ENCODE data around the gene ZNF835.
"Not testable (repeated sequence)": the region's sequence is repeated elsewhere in the genome, so short reads cannot be mapped to it uniquely, and the experiment has no call there.

ZNF835 gene

DNA sequence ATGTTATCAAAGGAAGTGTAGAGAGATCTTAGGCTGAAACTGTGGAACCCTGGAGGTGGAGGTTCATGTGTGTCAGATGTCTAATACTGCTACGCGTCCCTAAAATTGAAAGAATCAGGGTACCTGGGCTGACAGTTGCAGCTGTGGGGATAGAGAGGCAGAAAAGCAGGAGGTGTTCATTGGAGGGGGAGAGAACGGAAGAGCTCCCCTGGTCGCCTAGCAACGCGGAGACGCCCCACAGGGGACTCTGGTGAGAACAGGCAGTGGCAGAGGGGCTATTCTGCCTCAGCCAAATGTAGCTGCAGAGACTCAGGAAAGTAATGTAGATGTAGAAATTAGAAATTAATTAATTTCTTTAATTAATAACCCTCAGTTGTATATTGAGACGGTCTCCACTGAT is 10.1 kb upstream of the ZNF835 start:
- TF ChIP-seq, protein P1, sequence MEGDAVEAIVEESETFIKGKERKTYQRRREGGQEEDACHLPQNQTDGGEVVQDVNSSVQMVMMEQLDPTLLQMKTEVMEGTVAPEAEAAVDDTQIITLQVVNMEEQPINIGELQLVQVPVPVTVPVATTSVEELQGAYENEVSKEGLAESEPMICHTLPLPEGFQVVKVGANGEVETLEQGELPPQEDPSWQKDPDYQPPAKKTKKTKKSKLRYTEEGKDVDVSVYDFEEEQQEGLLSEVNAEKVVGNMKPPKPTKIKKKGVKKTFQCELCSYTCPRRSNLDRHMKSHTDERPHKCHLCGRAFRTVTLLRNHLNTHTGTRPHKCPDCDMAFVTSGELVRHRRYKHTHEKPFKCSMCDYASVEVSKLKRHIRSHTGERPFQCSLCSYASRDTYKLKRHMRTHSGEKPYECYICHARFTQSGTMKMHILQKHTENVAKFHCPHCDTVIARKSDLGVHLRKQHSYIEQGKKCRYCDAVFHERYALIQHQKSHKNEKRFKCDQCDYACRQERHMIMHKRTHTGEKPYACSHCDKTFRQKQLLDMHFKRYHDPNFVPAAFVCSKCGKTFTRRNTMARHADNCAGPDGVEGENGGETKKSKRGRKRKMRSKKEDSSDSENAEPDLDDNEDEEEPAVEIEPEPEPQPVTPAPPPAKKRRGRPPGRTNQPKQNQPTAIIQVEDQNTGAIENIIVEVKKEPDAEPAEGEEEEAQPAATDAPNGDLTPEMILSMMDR (IDR thresholded peaks at IDR 0.05; ENCODE audit: low read depth, low read length): no peak
- DNase-seq (ENCODE audit: extremely low read depth, low read depth): no peak

DNA sequence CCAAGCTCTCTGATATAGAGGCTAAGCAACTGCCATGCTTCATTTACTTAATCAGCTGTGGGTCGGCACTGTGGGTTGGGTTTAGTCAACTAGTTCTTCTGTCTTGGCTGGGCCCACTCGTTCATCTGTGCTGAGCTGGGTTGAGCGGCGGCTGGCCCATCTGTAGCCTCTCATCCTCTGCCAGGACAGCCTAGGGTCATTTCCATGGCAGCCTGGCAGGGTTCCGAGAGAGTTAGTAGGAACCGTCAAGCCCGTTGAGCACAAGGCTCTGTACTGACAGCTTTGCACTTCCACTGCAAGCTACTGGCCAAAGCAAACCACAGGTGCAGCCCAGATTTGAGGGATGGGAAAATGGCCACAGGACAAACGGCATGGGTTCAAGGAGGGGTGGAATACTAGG is 6.6 kb upstream of the ZNF835 start:
- TF ChIP-seq, protein P1 (IDR thresholded peaks at IDR 0.05; ENCODE audit: low read depth, low read length): no peak
- DNase-seq (ENCODE audit: extremely low read depth, low read depth): no peak

DNA sequence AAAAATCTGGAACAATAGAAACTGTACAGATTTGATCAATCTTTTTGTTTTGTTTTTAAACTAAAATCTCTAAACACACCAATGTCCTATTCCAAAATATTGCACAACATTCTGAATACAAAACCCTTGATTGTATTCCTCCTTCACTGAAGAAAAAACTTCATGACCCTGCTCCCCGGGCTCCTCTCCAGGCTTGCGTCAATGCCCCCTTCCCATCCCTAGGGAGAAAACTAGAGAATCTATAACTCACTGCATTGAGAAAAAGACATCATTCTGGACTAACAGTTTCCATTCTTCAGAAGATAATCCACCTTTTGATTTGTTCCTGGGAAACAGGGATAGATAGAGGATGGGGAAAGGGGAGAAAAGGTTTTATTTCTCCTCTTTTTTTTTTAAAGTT is 1.1 kb upstream of the ZNF835 start:
- not testable (repeated sequence) for DNase-seq (ENCODE audit: extremely low read depth, low read depth)

DNA sequence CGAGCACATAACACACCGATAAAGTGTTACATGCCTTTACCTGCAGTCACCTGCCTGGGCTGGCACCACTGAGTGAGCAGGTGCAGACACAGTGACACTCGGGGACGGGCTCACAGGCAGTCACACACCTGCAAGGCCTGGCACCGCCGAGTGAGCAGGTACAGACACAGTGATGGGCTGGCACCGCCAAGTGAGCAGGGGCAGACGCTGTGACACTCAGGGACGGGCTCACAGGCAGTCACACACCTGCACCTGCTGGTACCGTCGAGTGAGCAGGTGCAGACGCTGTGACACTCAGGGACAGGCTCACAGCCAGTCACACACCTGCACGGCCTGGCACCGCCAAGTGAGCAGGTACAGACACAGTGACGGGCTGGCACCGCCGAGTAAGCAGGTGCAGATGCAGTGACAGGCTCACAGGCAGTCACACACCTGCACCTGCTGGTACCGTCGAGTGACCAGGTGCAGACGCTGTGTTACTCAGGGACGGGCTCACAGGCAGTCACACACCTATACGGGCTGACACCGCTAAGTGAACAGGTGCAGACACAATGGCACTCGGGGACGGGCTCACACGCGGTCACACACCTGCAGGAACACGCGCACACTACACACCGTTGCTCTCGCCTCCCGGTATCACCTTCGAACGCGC is 470 bp downstream of the ZNF835 start:
- DNase-seq (ENCODE audit: extremely low read depth, low read depth): no peak
- TF ChIP-seq, protein P1 (IDR thresholded peaks at IDR 0.05; ENCODE audit: low read depth, low read length): no peak

DNA sequence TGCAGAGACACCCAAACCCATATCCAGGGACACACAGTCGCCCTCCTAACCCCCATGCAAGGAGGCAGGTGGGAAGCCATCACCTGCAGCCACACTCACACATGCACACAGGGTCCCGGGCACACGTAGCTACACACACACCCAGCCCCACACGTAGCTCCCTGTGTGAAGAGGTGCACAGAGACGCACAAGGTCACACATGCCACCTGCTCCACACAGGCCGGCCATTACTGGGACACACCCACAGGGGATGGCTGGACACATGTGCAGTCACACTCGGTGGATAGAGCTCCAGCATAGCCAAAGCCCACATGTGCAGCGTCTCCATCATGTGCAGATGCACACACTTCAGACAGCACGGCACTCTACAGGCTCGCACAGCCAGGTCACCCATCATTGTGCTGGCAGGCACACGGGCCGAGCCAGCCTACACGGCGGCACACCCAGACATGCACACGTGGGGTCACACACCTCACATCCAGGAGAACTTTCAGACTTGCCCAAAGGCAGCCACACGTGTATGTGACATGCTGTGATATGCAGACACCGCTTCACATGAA is 1.1 kb downstream of the ZNF835 start:
- TF ChIP-seq, protein P1 (IDR thresholded peaks at IDR 0.05; ENCODE audit: low read depth, low read length): no peak

DNA sequence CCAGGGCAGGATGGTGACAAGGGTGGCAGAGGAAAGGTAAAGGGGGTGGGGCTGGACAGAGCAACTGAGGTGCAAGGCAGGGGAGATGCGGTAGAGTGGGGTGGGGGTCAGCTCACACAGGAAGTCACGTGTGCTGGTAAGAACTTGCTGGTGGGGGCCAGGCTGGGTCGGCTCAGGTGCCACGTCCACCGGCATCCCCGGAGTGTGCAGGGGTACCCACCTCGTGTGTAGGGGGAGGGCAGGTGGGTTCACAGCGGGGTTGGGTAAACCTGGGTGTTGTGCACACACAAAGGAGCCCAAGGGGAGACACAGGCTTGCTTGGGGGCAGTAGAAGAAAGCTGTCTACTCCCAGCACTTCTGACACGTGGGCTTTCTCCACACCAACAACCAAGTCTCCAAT is 2.9 kb downstream of the ZNF835 start:
- no peak for DNase-seq (ENCODE audit: extremely low read depth, low read depth)
- TF ChIP-seq, protein P1 (IDR thresholded peaks at IDR 0.05; ENCODE audit: low read depth, low read length): no peak

More for the DNA sequence above, 1.1 kb downstream of the ZNF835 start:
- DNase-seq (ENCODE audit: extremely low read depth, low read depth): no peak

DNA sequence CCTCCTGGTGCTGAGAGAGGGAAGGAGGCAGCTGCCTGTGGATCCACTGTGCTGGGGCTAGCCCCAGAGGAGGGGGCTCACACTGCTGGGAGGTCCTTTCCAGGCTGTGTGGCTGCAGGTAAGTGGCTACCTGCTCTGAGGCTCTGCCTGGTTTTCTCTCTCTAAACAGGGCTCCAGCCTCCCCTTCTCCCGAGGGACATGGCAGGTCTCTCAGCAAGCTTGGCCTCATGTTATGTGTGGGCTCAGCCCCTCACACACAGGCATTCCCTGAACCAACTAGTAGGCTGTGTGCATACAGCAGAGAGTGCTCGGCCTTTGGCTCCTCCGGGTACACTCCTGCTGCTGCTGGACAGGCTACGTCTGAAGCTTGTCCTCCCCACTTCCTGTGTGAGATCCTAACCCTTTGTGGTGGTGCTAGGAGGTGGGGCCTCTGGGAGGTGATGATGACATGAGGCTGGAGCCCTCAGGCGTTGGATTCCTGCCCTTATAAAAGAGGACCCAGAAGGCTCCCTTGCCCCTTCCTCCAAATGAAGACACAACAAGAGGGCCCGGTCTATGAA is 4.2 kb downstream of the ZNF835 start:
- TF ChIP-seq, protein P1 (IDR thresholded peaks at IDR 0.05; ENCODE audit: low read depth, low read length): no peak

More for the DNA sequence above, 4.2 kb downstream of the ZNF835 start:
- DNase-seq (ENCODE audit: extremely low read depth, low read depth): no peak
